ENCODE data around the gene PGBD5.
"Not testable (repeated sequence)": the region's sequence is repeated elsewhere in the genome, so short reads cannot be mapped to it uniquely, and the experiment has no call there.

PGBD5 gene, protein sequence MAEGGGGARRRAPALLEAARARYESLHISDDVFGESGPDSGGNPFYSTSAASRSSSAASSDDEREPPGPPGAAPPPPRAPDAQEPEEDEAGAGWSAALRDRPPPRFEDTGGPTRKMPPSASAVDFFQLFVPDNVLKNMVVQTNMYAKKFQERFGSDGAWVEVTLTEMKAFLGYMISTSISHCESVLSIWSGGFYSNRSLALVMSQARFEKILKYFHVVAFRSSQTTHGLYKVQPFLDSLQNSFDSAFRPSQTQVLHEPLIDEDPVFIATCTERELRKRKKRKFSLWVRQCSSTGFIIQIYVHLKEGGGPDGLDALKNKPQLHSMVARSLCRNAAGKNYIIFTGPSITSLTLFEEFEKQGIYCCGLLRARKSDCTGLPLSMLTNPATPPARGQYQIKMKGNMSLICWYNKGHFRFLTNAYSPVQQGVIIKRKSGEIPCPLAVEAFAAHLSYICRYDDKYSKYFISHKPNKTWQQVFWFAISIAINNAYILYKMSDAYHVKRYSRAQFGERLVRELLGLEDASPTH
- total RNA-seq, result 0.34 to 22.9 (median 6.7) reads per million in 17 experiments

- peak; percentile 64 to 87 (median 75) for DNase-seq
Measured at GRCh38 chr1:230426246-230427093, at the start of gene PGBD5. PGBD5 (minus strand) TSS chr1:230426332; CDS start chr1:230425928, 404 bp downstream.

DNA sequence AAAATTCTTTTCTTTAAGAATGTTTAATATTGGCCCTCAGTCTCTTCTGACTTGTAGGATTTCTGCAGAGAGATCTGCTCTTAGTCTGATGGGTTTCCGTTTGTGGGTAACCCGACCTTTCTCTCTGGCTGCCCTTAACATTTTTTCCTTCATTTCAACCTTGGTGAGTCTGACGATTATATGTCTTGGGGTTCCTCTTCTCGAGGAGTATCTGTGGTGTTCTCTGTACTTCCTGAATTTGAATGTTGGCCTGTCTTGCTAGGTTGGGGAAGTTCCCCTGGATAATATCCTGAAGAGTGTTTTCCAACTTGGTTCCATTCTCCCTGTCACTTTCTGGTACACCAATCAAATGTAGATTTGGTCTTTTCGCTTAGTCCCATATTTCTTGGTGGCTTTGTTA is 48.8 kb upstream of the PGBD5 start:
- peak in 3 of 4 experiments; percentile 9 to 39 (median 37) for DNase-seq

- DNase-seq, result not testable (repeated sequence)
Measured at GRCh38 chr1:230470750-230471149, 44.6 kb upstream of the PGBD5 start.

DNA sequence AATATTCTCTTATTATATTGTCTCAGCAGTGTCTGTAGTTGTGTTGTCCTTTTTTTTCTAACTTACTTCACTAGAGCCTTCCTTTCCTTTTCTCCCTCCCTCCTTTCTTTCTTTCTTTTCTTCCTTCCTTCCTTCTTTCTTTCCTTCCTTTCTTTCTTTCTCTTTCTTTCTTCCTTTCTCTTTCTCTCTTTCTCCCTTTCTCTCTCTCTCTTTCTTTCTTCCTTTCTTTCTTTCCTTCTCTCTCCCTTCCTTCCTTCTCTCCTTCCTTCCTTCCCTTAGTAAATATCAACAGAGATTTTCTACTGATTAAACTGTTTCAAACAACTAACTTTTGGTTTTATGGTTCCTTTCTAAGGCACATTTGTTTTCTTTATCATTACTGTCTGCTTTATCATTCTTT is 43.1 kb upstream of the PGBD5 start:
- DNase-seq, result no peak

DNA sequence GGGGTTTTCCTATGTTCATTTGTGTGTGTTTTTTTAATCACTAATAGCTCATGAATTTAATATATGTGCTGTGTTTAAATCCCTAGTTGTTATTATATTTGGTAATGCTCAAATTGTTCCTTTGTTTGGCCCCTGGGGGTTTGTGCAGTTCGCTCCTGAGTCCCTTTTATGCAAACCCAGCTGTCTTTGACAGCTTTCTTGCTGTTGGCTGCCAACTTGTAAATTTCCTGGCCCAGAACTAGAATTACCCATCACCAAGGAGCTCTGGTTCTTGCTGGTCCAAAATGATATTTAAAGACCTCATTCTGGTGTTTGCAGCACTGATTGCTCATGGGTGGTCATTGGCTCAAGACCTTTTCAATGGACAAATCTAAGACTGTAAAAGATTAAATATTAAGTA is 39.6 kb upstream of the PGBD5 start:
- DNase-seq, result no peak

- no peak for DNase-seq
Measured at GRCh38 chr1:230464671-230465070, 38.5 kb upstream of the PGBD5 start.

DNA sequence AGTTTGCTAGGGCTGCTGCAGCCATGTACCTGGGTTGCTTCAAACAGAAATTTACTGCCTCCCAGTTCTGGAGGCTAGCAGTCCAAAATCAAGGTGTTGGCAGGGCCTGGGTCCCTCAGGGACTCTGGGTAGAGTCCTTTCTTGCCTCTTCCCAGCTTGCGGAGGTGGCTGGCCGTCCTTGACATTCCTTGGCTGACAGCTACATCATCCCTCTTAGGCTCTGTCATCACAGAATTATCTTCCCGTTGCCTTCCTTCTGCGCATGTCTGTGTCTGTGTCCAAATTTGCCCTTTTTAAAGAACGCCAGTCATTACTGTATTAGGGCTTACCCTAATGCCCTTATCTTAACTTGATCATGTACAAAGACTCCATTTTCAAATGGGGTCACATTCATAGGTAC is 37.6 kb upstream of the PGBD5 start:
- no peak for DNase-seq

GRCh38 chr1:230463326-230463725 is 37.2 kb upstream of the PGBD5 start:
- DNase-seq, result no peak

DNA sequence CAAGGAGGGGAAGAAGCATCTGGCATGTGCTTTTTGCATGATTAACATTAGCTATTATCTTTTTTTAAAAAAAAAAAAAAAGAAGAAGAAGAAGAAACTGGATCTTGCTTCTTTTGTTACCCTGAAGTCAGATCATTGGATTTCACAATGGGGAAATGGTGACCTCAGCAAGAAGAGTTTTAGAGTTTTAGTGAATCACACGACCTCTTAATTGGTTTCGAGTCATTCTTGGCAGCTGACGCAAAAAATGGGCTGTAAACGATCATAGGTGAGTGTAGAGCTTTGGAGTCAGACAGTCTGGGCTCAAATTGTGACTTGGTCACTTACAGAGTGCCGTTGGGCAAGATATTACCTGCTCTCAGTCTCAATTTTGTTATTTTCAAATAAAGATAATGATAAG is 33.3 kb upstream of the PGBD5 start:
- DNase-seq, result peak; percentile 65 to 91 (median 83)

DNA sequence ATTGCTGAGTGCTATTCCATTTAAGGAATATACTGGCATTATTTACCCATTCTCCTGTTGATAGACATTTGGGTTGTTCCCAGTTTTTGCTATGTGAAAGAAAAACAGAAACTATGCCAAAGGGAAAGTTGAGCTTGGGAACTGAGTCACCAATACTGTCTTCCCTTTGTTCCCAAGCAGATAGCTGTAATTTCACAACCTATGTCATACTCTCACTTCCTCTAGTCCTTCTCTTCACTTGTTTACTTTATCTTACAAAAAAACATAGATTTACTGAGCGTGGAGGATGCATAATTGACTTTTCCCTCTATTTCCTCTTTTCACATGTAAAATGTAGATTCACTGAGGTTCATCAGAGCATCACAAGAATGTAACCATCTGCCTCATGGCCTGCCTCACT is 32.4 kb upstream of the PGBD5 start:
- peak; percentile 50 to 88 (median 67) for DNase-seq

DNA sequence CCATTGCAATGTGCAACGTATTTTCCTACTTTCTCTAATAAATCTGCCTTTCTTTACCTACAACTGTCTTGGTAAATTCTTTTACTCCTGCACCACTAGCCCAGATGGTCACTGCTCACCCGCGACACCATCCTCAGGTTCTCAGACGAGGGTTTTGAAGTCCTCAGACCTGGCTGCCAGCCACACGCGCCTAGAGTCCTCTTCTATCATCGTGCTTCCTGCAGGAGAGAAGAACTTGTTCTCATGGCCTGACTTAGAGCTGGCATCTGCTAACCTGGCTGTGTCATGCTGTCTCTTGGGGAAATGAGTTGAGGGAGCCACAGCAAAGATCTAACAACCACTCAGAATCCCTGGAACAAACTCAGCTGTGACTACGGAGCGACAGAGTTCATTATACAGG is 30.3 kb upstream of the PGBD5 start:
- DNase-seq, result no peak

DNA sequence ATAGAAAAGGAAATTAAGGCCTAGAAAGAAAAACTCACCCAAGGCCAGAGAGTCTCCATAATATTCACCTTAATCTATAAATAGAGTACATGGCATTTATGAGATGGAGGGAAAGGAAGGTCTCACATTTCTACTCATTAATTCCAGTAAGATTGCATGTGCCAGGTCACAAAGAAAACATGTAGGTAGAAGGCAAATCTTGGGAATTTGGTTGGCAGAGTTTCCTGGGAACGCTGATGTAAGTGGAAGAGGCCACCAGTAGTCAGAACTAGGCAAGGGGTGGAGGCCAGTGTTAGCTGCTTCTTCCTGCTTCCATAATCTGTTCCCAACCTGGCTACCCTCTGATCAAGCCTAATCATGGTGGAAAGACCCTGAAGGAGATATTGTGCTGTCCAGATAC is 29.2 kb upstream of the PGBD5 start:
- no peak for DNase-seq

DNA sequence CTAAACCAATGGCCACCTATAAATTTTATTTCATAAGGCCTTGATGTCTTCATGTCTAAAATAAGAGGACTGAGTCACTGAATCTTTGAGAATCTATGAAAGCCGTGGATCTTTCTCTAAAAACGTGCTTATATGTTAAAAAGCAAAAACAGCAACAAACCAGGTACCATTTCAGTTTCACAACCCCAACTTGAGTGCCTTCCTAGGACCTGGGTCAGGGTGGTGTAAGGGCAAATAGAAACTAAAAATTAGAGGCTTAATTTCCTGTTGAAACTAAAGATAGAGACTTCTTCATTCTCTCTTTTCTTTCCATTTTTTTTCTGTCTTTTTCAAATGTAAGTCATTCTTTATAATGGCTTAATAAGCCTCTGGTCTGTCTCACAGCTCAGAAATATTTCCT is 27.2 kb upstream of the PGBD5 start:
- no peak for DNase-seq

DNA sequence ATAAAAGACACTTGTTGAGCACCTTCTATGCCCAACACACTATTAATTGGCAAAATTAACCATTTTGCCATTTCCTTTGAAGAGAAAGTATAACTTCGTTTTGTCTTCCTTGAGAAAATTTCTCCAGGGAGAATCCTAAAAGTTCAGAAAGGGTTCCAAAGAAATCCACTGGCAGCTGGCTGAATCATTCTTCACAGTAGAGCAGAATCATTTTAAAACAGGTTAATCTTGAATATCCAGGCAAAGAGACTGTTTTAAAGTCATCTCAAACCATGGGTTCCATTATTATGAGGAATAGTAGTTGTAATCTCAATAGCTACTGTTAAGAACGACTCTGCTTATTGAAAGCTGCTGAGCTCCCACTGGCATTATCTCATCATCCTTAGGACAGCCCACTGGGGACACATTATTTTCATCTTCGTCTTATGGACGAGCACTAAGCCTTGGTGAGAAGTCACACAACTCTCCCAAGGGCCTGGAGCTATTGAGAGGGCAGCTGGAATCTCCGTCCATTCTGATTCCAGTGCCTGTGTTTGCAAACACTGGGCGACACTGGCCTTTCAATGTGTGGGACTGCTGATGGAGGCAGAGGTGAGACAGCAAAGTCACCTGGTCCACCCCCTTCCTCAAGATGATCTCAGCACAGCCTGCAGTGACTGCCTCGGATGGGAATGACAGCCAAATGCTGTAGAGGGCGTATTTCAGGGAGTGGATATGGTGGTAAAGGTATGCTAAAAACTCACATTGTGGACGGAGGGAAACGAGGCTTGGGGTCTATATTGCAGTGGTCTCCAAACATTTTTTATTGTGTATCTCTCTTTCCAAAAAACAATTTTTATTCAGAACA is 15.3 kb upstream of the PGBD5 start:
- DNase-seq, result no peak

GRCh38 chr1:230435108-230435507 is 9.0 kb upstream of the PGBD5 start:
- no peak for DNase-seq

DNA sequence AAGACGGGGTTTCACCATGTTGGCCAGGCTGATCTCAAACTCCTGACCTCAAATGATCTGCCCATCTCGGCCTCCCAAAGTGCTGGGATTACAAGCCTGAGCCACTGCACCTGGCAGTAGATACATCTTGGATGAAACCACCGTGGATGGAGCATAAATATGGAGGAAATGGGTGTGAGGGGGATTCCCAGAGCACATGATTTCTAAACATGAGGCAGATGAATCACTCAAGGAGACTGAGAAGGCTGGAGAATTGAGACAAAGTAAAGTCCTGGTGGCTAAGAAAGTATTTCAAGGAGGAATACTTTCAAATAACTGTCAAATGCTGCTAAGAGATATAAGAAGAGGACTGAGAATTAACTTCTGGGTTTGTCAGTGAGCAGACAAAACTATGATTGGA is 5.4 kb upstream of the PGBD5 start:
- DNase-seq, result peak in 3 of 4 experiments; percentile 19 to 43 (median 25)

GRCh38 chr1:230430499-230430898 is 4.4 kb upstream of the PGBD5 start:
- DNase-seq, result peak; percentile 21 to 57 (median 54)

- peak; percentile 65 to 91 (median 74) for DNase-seq
Measured at GRCh38 chr1:230429067-230429735, 3.1 kb upstream of the PGBD5 start.

DNA sequence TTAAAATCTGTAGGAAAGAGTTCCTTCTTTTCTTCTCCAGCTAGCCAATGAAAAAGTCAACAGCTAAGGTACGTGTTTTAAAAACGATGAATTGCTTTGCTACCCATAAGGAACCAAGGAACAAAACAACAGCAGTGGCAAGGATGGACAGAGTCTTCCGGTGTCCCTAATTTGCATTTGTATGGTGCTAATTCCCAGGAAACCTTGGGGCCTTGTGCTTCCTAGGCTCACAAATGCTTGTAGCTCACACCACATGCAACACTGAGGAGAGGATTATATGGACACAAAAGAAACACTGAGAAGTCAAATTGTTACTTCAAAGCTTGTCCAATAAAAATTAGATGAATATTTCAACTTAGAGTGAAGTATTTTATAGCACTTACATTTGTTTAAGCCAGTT is 1.8 kb upstream of the PGBD5 start:
- no peak for DNase-seq

DNA sequence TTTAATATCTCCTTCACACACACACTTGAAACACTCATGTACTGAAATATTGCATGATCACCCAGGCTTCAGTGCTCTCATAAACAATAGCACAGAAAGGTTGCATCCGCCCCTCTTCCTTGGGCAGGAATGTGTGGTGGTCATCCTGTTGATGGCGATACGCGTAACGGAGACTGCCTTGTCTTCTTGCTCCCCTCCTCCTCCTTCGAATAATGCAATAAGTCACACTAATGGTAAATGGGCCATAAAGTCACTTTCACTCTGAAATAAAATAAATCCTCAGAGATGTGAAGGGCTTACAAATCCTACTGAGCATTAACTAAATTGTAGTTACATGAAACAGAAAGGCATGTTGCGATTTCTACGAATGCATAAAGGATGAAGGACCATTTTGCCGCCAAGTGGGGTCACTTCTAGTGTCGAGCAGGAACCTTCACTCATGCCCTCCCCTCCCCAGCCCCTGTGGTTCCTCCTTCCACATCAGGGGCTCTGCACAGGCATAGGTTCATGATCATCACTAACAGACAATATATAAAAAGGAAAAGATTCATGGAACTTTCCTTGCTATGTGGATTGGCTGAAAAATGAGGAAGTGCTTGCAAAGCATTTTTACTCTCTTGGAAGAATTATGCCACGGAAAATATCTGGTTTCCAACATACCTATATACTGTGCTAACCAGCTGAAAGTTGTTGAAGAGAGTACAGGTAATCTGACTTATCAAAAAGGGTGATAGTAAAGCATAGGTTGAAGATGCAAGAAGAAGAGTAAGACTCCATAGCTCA is 1.2 kb upstream of the PGBD5 start:
- no peak for DNase-seq

All from suppressor macrophage (primary cell).